ENCODE results near the gene TRIM46.
"Not testable (repeated sequence)": the region's sequence is repeated elsewhere in the genome, so short reads cannot be mapped to it uniquely, and the experiment has no call there.

DNA sequence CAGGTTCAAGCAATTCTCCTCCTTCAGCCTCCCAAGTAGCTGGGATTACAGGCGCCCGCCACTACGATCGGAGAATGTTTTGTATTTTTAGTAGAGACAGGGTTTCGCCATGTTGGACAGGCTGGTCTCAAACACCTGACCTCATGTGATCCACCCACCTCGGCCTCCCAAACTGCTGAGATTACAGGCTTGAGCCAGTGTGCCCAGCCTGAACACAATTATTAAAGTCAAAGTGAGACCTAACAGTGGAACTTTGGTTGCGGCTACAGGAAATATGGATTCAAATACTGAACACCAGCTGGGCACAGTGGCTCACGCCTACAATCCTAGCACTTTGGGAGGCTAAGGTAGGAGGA, 51.7 kb downstream of the TRIM46 start:
- TF ChIP-seq, protein P1, sequence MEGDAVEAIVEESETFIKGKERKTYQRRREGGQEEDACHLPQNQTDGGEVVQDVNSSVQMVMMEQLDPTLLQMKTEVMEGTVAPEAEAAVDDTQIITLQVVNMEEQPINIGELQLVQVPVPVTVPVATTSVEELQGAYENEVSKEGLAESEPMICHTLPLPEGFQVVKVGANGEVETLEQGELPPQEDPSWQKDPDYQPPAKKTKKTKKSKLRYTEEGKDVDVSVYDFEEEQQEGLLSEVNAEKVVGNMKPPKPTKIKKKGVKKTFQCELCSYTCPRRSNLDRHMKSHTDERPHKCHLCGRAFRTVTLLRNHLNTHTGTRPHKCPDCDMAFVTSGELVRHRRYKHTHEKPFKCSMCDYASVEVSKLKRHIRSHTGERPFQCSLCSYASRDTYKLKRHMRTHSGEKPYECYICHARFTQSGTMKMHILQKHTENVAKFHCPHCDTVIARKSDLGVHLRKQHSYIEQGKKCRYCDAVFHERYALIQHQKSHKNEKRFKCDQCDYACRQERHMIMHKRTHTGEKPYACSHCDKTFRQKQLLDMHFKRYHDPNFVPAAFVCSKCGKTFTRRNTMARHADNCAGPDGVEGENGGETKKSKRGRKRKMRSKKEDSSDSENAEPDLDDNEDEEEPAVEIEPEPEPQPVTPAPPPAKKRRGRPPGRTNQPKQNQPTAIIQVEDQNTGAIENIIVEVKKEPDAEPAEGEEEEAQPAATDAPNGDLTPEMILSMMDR (IDR thresholded peaks at IDR 0.05; ENCODE audit: low read length), result not testable (repeated sequence)
- TF ChIP-seq EZH2phosphoT487 (IDR thresholded peaks at IDR 0.05; ENCODE audit: low read length); EZH2 (optimal IDR thresholded peaks at IDR 0.05; ENCODE audit: low read depth, low read length): not testable (repeated sequence)
